GM12865 (cell line): ENCODE results near the gene TSPO2.
A peak's percentile ranks its signal among the peaks of the same experiment; 100 is the strongest.
"Not testable (repeated sequence)": the region's sequence is repeated elsewhere in the genome, so short reads cannot be mapped to it uniquely, and the experiment has no call there.

Experiments
- DNase-seq: peaks from one replicate; pipeline ENCODE4 v3.0.0; 2010; ENCODE audit warnings: low read depth
- H3K4me3 ChIP-seq: 2 replicates; pipeline ENCODE4 v1.5.1; 2011; ENCODE audit warnings: mild to moderate bottlenecking, low read depth, low read length, control low read depth
- CTCF ChIP-seq: IDR thresholded peaks from 2 replicates; pipeline ENCODE4 v1.5.1; 2011; ENCODE audit warnings: low read length, control low read depth, low read depth, inconsistent platforms; ENCODE audit not compliant: insufficient read depth; ENCODE audit errors: missing control alignments

TSPO2 gene

GRCh38 chr6:41000248-41000647, 42.0 kb upstream of the TSPO2 start:
- H3K4me3 ChIP-seq = no peak overlapping the region
- no peak for TF ChIP-seq CTCF
- DNase-seq = no peak

- no peak for DNase-seq
- no peak for TF ChIP-seq CTCF
- H3K4me3 ChIP-seq = no peak overlapping the region
Measured at GRCh38 chr6:41002168-41002567, 40.1 kb upstream of the TSPO2 start.

GRCh38 chr6:41006217-41006616, 36.0 kb upstream of the TSPO2 start:
- not testable (repeated sequence) for H3K4me3 ChIP-seq
- peak; percentile 54 for DNase-seq
- peak; percentile 38 for TF ChIP-seq CTCF

- not testable (repeated sequence) for H3K4me3 ChIP-seq, DNase-seq
Measured at GRCh38 chr6:41006980-41007379, 35.3 kb upstream of the TSPO2 start.

- no peak for DNase-seq
- no peak overlapping the region for H3K4me3 ChIP-seq
- TF ChIP-seq CTCF = no peak
Measured at GRCh38 chr6:41008011-41008410, 34.3 kb upstream of the TSPO2 start.

- no peak for DNase-seq
- H3K4me3 ChIP-seq = no peak overlapping the region
- TF ChIP-seq CTCF = no peak
Measured at GRCh38 chr6:41009669-41010068, 32.6 kb upstream of the TSPO2 start.

- no peak for DNase-seq
- no peak for TF ChIP-seq CTCF
- H3K4me3 ChIP-seq = no peak overlapping the region
Measured at GRCh38 chr6:41011673-41012072, 30.6 kb upstream of the TSPO2 start.
